HEK293 (cell line): ENCODE measurements around the gene WWOX.
A peak's percentile ranks its signal among the peaks of the same experiment; 100 is the strongest.

Experiments used
- CTCF ChIA-PET: fragments of 350-600 bp; formaldehyde crosslinking; extraction: SDS; loops from one replicate; lab custom pipeline; 2021; ENCODE audit warnings: antibody characterized with exemption; lab: Yijun Ruan, JAX
- POLR2A ChIA-PET: fragments of 300-600 bp; formaldehyde crosslinking; extraction: SDS; loops from one replicate; lab custom pipeline; 2020; ENCODE audit warnings: antibody characterized with exemption, inconsistent platforms; lab: Yijun Ruan, JAX
- H3K27ac ChIP-seq: fragments of 200-500 bp; sonication (Bioruptor generic); 2 replicates; pipeline ENCODE4 v1.5.1; 2014; ENCODE audit warnings: low read depth, low read length, control low read depth, inconsistent platforms; ENCODE audit errors: extremely low read depth
- H3K36me3 ChIP-seq, 2 experiments: fragments of 200-500 bp in 1 of 2; sonication (Bioruptor generic) in 1 of 2; 1 replicate in 1 of 2; 2 replicates in 1 of 2; pipeline ENCODE4 v1.5.1; 2014 to 2017; ENCODE audit warnings: inconsistent platforms in 2 of 2, low read length in 2 of 2; ENCODE audit not compliant: control insufficient read depth in 2 of 2, insufficient read depth in 1 of 2
- H3K4me1 ChIP-seq: fragments of 200-500 bp; sonication (Bioruptor generic); 2 replicates; pipeline ENCODE4 v1.5.1; 2014; ENCODE audit warnings: mild to moderate bottlenecking, low read length, inconsistent platforms; ENCODE audit not compliant: control insufficient read depth, insufficient read depth
- H3K4me3 ChIP-seq: 2 replicates; pipeline ENCODE4 v1.5.1; 2011; ENCODE audit warnings: low read depth, mild to moderate bottlenecking, control low read depth, low read length, moderate library complexity
- H3K9me3 ChIP-seq: fragments of 200-500 bp; sonication (Bioruptor generic); 2 replicates; pipeline ENCODE4 v1.5.1; 2014; ENCODE audit warnings: low read depth, low read length, inconsistent platforms; ENCODE audit not compliant: control insufficient read depth, insufficient read depth
- GLI4 ChIP-seq: fragments of 450-650 bp; formaldehyde crosslinking; IDR thresholded peaks from 2 replicates; pipeline ENCODE4 v1.5.1; 2016; ENCODE audit warnings: missing biosample characterization, missing genetic modification characterization
- GLIS1 ChIP-seq: fragments of 450-650 bp; formaldehyde crosslinking; IDR thresholded peaks from 2 replicates; pipeline ENCODE4 v1.5.1; 2016; ENCODE audit warnings: missing biosample characterization, missing genetic modification characterization
- HOXC10 ChIP-seq: sonication (generic); formaldehyde crosslinking; IDR thresholded peaks from 2 replicates; pipeline ENCODE4 v1.8.1; 2023; ENCODE audit warnings: mild to moderate bottlenecking, missing genetic modification reagents
- MZF1 ChIP-seq: fragments of 450-650 bp; formaldehyde crosslinking; IDR thresholded peaks from 2 replicates; pipeline ENCODE4 v1.5.1; 2017; ENCODE audit warnings: missing biosample characterization, missing genetic modification characterization, borderline replicate concordance
- RBAK ChIP-seq: fragments of 450-650 bp; formaldehyde crosslinking; IDR thresholded peaks from 2 replicates; pipeline ENCODE4 v1.5.1; 2016; ENCODE audit warnings: missing biosample characterization, missing genetic modification characterization
- YY2 ChIP-seq: fragments of 450-650 bp; formaldehyde crosslinking; IDR thresholded peaks from 2 replicates; pipeline ENCODE4 v1.5.1; 2016; ENCODE audit warnings: missing biosample characterization, missing genetic modification characterization
- ZBTB21 ChIP-seq: fragments of 450-650 bp; formaldehyde crosslinking; IDR thresholded peaks from 2 replicates; pipeline ENCODE4 v1.5.1; 2017; ENCODE audit warnings: missing biosample characterization, missing genetic modification characterization
- ZFP3 ChIP-seq: fragments of 450-650 bp; formaldehyde crosslinking; IDR thresholded peaks from 2 replicates; pipeline ENCODE4 v1.5.1; 2016; ENCODE audit warnings: low read depth, missing biosample characterization, missing genetic modification characterization
- ZNF133 ChIP-seq: fragments of 450-650 bp; formaldehyde crosslinking; IDR thresholded peaks from 2 replicates; pipeline ENCODE4 v1.5.1; 2016; ENCODE audit warnings: missing biosample characterization, missing genetic modification characterization
- ZNF184 ChIP-seq: fragments of 450-650 bp; IDR thresholded peaks from 2 replicates; pipeline ENCODE4 v1.5.1; 2018; ENCODE audit warnings: missing biosample characterization, mild to moderate bottlenecking, missing genetic modification characterization
- ZNF214 ChIP-seq: fragments of 450-650 bp; formaldehyde crosslinking; IDR thresholded peaks from 2 replicates; pipeline ENCODE4 v1.5.1; 2017; ENCODE audit warnings: missing biosample characterization, mild to moderate bottlenecking, missing genetic modification characterization, borderline replicate concordance
- ZNF23 ChIP-seq: fragments of 450-650 bp; formaldehyde crosslinking; IDR thresholded peaks from 2 replicates; pipeline ENCODE4 v1.5.1; 2016; ENCODE audit warnings: missing biosample characterization, missing genetic modification characterization, borderline replicate concordance
- ZNF302 ChIP-seq: fragments of 450-650 bp; formaldehyde crosslinking; IDR thresholded peaks from 2 replicates; pipeline ENCODE4 v1.5.1; 2016; ENCODE audit warnings: missing biosample characterization, missing genetic modification characterization, low read depth
- ZNF37A ChIP-seq: fragments of 450-650 bp; IDR thresholded peaks from 2 replicates; pipeline ENCODE4 v1.5.1; 2018; ENCODE audit warnings: missing biosample characterization, missing genetic modification characterization
- ZNF416 ChIP-seq: fragments of 450-650 bp; formaldehyde crosslinking; IDR thresholded peaks from 2 replicates; pipeline ENCODE4 v1.5.1; 2016; ENCODE audit warnings: missing biosample characterization, missing genetic modification characterization
- ZNF501 ChIP-seq: fragments of 450-650 bp; formaldehyde crosslinking; IDR thresholded peaks from 2 replicates; pipeline ENCODE4 v1.5.1; 2016; ENCODE audit warnings: missing biosample characterization, missing genetic modification characterization
- ZNF549 ChIP-seq: fragments of 450-650 bp; IDR thresholded peaks from 2 replicates; pipeline ENCODE4 v1.5.1; 2018; ENCODE audit warnings: missing biosample characterization, missing genetic modification characterization, mild to moderate bottlenecking, inconsistent platforms, moderate library complexity
- ZNF585B ChIP-seq: fragments of 450-650 bp; formaldehyde crosslinking; IDR thresholded peaks from 2 replicates; pipeline ENCODE4 v1.5.1; 2016; ENCODE audit warnings: missing biosample characterization, missing genetic modification characterization
- ZNF600 ChIP-seq: fragments of 450-650 bp; formaldehyde crosslinking; IDR thresholded peaks from 2 replicates; pipeline ENCODE4 v1.5.1; 2016; ENCODE audit warnings: missing biosample characterization, missing genetic modification characterization
- ZNF623 ChIP-seq: fragments of 450-650 bp; formaldehyde crosslinking; IDR thresholded peaks from 2 replicates; pipeline ENCODE4 v1.5.1; 2016; ENCODE audit warnings: missing biosample characterization, missing genetic modification characterization
- ZNF654 ChIP-seq: fragments of 450-650 bp; formaldehyde crosslinking; IDR thresholded peaks from 2 replicates; pipeline ENCODE4 v1.5.1; 2016; ENCODE audit warnings: low read depth, missing biosample characterization, missing genetic modification characterization
- ZNF677 ChIP-seq: fragments of 450-650 bp; IDR thresholded peaks from 2 replicates; pipeline ENCODE4 v1.5.0; 2018; ENCODE audit warnings: missing biosample characterization, mild to moderate bottlenecking, missing genetic modification characterization, moderate library complexity
- TF ChIP-seq, protein P1 (sequence below): fragments of 450-650 bp; formaldehyde crosslinking; IDR thresholded peaks from 2 replicates; pipeline ENCODE4 v1.5.1; 2016; ENCODE audit warnings: missing biosample characterization, missing genetic modification characterization
- TF ChIP-seq, protein P2 (sequence below): fragments of 450-650 bp; formaldehyde crosslinking; IDR thresholded peaks from 2 replicates; pipeline ENCODE4 v1.5.1; 2016; ENCODE audit warnings: missing biosample characterization, missing genetic modification characterization
- TF ChIP-seq, protein P3 (sequence below): fragments of 450-650 bp; formaldehyde crosslinking; IDR thresholded peaks from 2 replicates; pipeline ENCODE4 v1.5.1; 2017; ENCODE audit warnings: missing biosample characterization, missing genetic modification characterization
- TF ChIP-seq, protein P4 (sequence below): fragments of 450-650 bp; formaldehyde crosslinking; IDR thresholded peaks from 2 replicates; pipeline ENCODE4 v1.5.1; 2017; ENCODE audit warnings: missing biosample characterization, missing genetic modification characterization

WWOX gene

DNA sequence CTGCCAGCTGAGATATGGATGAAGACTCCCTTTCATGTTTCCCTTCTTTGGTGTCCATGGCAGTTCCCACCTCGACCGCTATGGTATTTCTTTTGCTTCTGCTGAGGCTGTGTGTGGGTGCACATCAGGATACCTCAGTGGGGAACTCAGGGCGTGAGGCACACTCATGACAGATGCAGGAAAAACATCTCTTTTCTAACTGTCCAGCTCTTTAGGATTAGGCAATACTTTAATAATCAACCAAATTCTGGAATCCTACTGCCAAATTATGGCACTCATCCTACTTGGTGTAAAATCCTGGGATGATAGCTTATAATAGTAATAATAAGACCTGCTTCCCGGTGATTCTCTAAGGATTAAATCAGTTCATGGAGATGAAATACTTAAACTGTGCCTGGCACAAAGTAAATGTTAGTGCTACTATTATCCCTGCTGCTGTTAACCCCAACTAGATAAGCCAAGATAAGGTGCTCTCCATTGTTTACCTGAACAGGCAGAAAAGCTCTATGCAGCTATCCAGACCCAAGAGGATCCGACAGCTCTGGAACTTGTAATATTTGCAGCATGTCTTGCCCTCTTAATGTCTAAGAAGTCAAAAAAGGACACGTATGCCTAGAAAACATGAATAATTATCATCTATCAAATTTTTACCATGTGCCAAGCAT, 543.3 kb downstream of the WWOX start:
- ChIA-PET CTCF (no interaction called here), POLR2A (no interaction called here)
- H3K9me3 ChIP-seq = no peaks in the 10 kb centered on the region
- no peak overlapping the region for H3K4me3 ChIP-seq
- H3K36me3 ChIP-seq = no peaks in the 10 kb centered on the region
- TF ChIP-seq ZNF133 (tag by site-specific recombination) = no peak
- no peak for TF ChIP-seq ZNF37A (tag by site-specific recombination)
- no peak for TF ChIP-seq GLI4 (tag by site-specific recombination)
- TF ChIP-seq, protein P1, sequence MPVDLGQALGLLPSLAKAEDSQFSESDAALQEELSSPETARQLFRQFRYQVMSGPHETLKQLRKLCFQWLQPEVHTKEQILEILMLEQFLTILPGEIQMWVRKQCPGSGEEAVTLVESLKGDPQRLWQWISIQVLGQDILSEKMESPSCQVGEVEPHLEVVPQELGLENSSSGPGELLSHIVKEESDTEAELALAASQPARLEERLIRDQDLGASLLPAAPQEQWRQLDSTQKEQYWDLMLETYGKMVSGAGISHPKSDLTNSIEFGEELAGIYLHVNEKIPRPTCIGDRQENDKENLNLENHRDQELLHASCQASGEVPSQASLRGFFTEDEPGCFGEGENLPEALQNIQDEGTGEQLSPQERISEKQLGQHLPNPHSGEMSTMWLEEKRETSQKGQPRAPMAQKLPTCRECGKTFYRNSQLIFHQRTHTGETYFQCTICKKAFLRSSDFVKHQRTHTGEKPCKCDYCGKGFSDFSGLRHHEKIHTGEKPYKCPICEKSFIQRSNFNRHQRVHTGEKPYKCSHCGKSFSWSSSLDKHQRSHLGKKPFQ (tag by site-specific recombination) = no peak
- TF ChIP-seq, protein P2, sequence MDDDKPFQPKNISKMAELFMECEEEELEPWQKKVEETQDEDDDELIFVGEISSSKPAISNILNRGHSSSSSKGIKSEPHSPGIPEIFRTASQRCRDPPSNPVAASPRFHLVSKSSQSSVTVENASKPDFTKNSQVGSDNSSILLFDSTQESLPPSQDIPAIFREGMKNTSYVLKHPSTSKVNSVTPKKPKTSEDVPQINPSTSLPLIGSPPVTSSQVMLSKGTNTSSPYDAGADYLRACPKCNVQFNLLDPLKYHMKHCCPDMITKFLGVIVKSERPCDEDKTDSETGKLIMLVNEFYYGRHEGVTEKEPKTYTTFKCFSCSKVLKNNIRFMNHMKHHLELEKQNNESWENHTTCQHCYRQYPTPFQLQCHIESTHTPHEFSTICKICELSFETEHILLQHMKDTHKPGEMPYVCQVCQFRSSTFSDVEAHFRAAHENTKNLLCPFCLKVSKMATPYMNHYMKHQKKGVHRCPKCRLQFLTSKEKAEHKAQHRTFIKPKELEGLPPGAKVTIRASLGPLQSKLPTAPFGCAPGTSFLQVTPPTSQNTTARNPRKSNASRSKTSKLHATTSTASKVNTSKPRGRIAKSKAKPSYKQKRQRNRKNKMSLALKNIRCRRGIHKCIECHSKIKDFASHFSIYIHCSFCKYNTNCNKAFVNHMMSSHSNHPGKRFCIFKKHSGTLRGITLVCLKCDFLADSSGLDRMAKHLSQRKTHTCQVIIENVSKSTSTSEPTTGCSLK (tag by site-specific recombination) = no peak
- TF ChIP-seq ZNF600 (tag by site-specific recombination) = no peak
- no peak for TF ChIP-seq YY2 (tag by site-specific recombination)
- no peak for TF ChIP-seq ZNF549 (tag by site-specific recombination)
- TF ChIP-seq ZBTB21 (tag by site-specific recombination) = no peak
- TF ChIP-seq ZNF184 = no peak
- no peak overlapping the region for H3K27ac ChIP-seq
- H3K4me1 ChIP-seq = 0 out of 2 replicates have a peak, but pooled peaks cover 3% of the 10 kb centered on the region

DNA sequence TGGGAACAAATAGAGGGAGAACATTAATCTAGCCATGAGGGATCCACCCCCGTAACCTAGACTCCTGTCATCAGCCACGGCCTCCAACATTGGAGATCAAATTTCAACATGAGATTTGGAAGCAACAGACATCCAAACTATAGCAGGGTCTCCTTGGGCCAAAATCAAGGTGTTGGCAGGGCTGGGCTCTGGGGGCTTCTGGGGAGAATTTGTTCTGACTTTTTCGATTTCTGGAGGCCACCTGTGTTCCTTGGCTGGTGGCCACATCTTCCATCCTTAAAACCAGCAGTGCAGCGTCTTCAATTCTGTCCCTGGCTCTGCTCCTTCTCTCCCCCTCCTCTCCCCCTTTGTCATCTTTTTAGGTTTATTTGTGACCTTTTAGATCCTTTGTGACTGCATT, 546.2 kb downstream of the WWOX start:
- Histone ChIP-seq H3K27ac (no peak overlapping the region), H3K36me3 (no peaks in the 10 kb centered on the region), H3K4me3 (no peak overlapping the region), H3K4me1 (0 out of 2 replicates have a peak, but pooled peaks cover 3% of the 10 kb centered on the region), H3K9me3 (no peaks in the 10 kb centered on the region)
- no peak for TF ChIP-seq RBAK (tag by site-specific recombination)
- no peak for TF ChIP-seq ZNF600 (tag by site-specific recombination)
- 0 out of 2 replicates have a peak, but pooled peaks have one; percentile 7 for TF ChIP-seq GLIS1 (tag by site-specific recombination)
- no peak for TF ChIP-seq ZNF302 (tag by site-specific recombination)
- no peak for TF ChIP-seq ZNF23 (tag by site-specific recombination)
- ChIA-PET CTCF (interaction anchor here (0.6 to 0.7 kb wide), 2 partner anchors 61 to 1790 kb away, joined by 3 to 5 read pairs; no protein-coding TSS in a partner anchor), POLR2A (no interaction called here)

DNA sequence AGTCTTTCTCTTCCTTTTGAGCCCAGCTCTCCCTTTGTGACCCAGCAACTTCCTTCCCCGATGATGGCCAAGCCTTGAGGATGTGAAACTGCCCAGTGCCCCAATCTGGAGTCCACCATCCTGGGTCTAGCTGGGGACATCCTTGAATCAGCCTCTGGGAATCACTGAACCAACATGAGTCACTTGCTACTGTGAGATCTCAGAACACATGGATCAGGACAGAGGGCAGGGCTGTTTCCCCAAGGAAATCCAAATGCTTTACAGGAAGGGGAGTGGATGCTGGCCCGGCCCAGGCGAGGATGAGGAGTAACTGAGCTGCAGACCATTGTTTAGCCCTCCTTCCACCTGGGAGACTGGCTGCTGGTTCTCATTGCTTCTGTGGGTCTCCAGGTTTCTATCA, 547.6 kb downstream of the WWOX start:
- ChIA-PET POLR2A (no interaction called here), CTCF (no interaction called here)
- H3K4me1 ChIP-seq = 0 out of 2 replicates have a peak, but pooled peaks cover 3% of the 10 kb centered on the region
- H3K4me3 ChIP-seq = no peak overlapping the region
- H3K27ac ChIP-seq = no peak overlapping the region
- H3K9me3 ChIP-seq = no peaks in the 10 kb centered on the region
- H3K36me3 ChIP-seq = no peaks in the 10 kb centered on the region
- no peak for TF ChIP-seq ZNF501 (tag by site-specific recombination)
- TF ChIP-seq ZNF416 = no peak
- TF ChIP-seq ZNF623 (tag by site-specific recombination) = no peak
- no peak for TF ChIP-seq ZFP3 (tag by site-specific recombination)
- no peak for TF ChIP-seq ZNF214
- TF ChIP-seq RBAK (tag by site-specific recombination) = no peak
- TF ChIP-seq, protein P3, sequence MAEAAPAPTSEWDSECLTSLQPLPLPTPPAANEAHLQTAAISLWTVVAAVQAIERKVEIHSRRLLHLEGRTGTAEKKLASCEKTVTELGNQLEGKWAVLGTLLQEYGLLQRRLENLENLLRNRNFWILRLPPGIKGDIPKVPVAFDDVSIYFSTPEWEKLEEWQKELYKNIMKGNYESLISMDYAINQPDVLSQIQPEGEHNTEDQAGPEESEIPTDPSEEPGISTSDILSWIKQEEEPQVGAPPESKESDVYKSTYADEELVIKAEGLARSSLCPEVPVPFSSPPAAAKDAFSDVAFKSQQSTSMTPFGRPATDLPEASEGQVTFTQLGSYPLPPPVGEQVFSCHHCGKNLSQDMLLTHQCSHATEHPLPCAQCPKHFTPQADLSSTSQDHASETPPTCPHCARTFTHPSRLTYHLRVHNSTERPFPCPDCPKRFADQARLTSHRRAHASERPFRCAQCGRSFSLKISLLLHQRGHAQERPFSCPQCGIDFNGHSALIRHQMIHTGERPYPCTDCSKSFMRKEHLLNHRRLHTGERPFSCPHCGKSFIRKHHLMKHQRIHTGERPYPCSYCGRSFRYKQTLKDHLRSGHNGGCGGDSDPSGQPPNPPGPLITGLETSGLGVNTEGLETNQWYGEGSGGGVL = no peak
- TF ChIP-seq HOXC10 (CRISPR knock-in tag) = no peak
- TF ChIP-seq, protein P4, sequence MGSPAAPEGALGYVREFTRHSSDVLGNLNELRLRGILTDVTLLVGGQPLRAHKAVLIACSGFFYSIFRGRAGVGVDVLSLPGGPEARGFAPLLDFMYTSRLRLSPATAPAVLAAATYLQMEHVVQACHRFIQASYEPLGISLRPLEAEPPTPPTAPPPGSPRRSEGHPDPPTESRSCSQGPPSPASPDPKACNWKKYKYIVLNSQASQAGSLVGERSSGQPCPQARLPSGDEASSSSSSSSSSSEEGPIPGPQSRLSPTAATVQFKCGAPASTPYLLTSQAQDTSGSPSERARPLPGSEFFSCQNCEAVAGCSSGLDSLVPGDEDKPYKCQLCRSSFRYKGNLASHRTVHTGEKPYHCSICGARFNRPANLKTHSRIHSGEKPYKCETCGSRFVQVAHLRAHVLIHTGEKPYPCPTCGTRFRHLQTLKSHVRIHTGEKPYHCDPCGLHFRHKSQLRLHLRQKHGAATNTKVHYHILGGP (tag by site-specific recombination) = no peak
- TF ChIP-seq ZNF654 = no peak
- no peak for TF ChIP-seq ZNF585B (tag by site-specific recombination)
- TF ChIP-seq ZNF677 (tag by site-specific recombination) = no peak
- TF ChIP-seq MZF1 (tag by site-specific recombination) = no peak
